A549 (cell line): ENCODE data around the gene KRTAP3-2. TPM values are rescaled to one million over a fixed set of nuclear protein-coding genes. Genes with fewer than 3 reads are reported as not detected.

Experiments used
- ATAC-seq, 2 experiments: fragments of 200-7000 bp in 1 of 2; fragments of >200 bp in 1 of 2; cut with Nextera tagmentation in 1 of 2; cut with Tn5 transposase in 1 of 2; 3 replicates each; pipeline versions ENCODE4 v1.8.0 to v1.9.1; 2018 to 2020; ENCODE audit warnings: mild to moderate bottlenecking in 1 of 2, moderate library complexity in 1 of 2
- CTCF ChIA-PET: fragments of 300-600 bp; sonication (Branson Sonifier 250); formaldehyde crosslinking; extraction: SDS; loops from one replicate; lab custom pipeline; 2021; ENCODE audit warnings: antibody characterized with exemption, inconsistent platforms; lab: Yijun Ruan, JAX
- POLR2A ChIA-PET: fragments of 350-600 bp; formaldehyde crosslinking; extraction: SDS; loops from one replicate; lab custom pipeline; 2021; ENCODE audit warnings: antibody characterized with exemption, inconsistent platforms; lab: Yijun Ruan, JAX
- DNase-seq, 2 experiments: peaks; one replicate each; pipeline versions ENCODE4 v3.0.0 to v3.0.0-alpha.2; 2011 to 2016; ENCODE audit warnings: low read depth in 1 of 2, low spot score in 1 of 2
- FAIRE-seq: peaks from 2 replicates; lab custom pipeline; 2011; peaks lifted over from hg19 to GRCh38; lab: Jason Lieb, UNC
- H3K27ac ChIP-seq, 2 experiments: fragments of >200 bp; sonication (Bioruptor Twin); formaldehyde crosslinking; 3 replicates each; pipeline ENCODE4 v1.5.1; 2016 to 2017
- H3K4me1 ChIP-seq: fragments of >200 bp; sonication (Bioruptor Twin); formaldehyde crosslinking; 3 replicates; pipeline ENCODE4 v1.6.1; 2016
- H3K4me2 ChIP-seq: fragments of >200 bp; sonication (Bioruptor Twin); formaldehyde crosslinking; 3 replicates; pipeline ENCODE4 v1.6.1; 2016
- H3K4me3 ChIP-seq: fragments of >200 bp; sonication (Bioruptor Twin); formaldehyde crosslinking; 3 replicates; pipeline ENCODE4 v1.5.1; 2016
- H3K9me3 ChIP-seq: fragments of >200 bp; sonication (Bioruptor Twin); formaldehyde crosslinking; 3 replicates; pipeline ENCODE4 v1.6.1; 2016
- EHF ChIP-seq: fragments of 250-450 bp; sonication (Bioruptor Pico); IDR thresholded peaks from 2 replicates; pipeline ENCODE4 v1.5.0; 2020; ENCODE audit warnings: mild to moderate bottlenecking
- EP300 ChIP-seq, 2 experiments: fragments of >200 bp; sonication (Bioruptor Twin); formaldehyde crosslinking; IDR thresholded peaks; 2 replicates in 1 of 2; 3 replicates in 1 of 2; pipeline ENCODE4 v1.6.1; 2016 to 2017
- FOSL2 ChIP-seq, 2 experiments: fragments of 450-650 bp in 1 of 2; fragments of >200 bp in 1 of 2; sonication (Bioruptor Twin) in 1 of 2; formaldehyde crosslinking; IDR thresholded peaks; 2 replicates each; pipeline versions ENCODE4 v1.5.0 to v1.6.1; 2016 to 2020; ENCODE audit warnings: mild to moderate bottlenecking in 1 of 2, moderate library complexity in 1 of 2
- HOXA7 ChIP-seq: fragments of 250-450 bp; sonication (Bioruptor Pico); IDR thresholded peaks from 2 replicates; pipeline ENCODE4 v1.5.0; 2020; ENCODE audit warnings: mild to moderate bottlenecking, moderate library complexity
- HOXB13 ChIP-seq: fragments of 250-450 bp; sonication (Bioruptor Pico); IDR thresholded peaks from 2 replicates; pipeline ENCODE4 v1.5.0; 2020; ENCODE audit warnings: low read depth, mild to moderate bottlenecking, moderate library complexity
- HOXB5 ChIP-seq: fragments of 250-450 bp; sonication (Bioruptor Pico); IDR thresholded peaks from 2 replicates; pipeline ENCODE4 v1.5.0; 2020; ENCODE audit warnings: mild to moderate bottlenecking, moderate library complexity
- MAFK ChIP-seq: fragments of 450-650 bp; IDR thresholded peaks from 2 replicates; pipeline ENCODE4 v1.6.1; 2014; ENCODE audit not compliant: partially characterized antibody
- MAX ChIP-seq: IDR thresholded peaks from 2 replicates; pipeline ENCODE4 v1.6.1; 2012
- MAZ ChIP-seq: fragments of 150-350 bp; IDR thresholded peaks from 2 replicates; pipeline ENCODE4 v1.6.1; 2014; ENCODE audit warnings: antibody characterized with exemption, low read depth, low read length, borderline replicate concordance
- PHF8 ChIP-seq: fragments of 200-600 bp; sonication (generic); IDR thresholded peaks from 2 replicates; pipeline ENCODE4 v1.6.1; 2016; ENCODE audit warnings: low read depth, mild to moderate bottlenecking, antibody characterized with exemption, moderate library complexity, borderline replicate concordance
- POLR2AphosphoS2 ChIP-seq: conservative IDR thresholded peaks from 2 replicates; pipeline ENCODE4 v1.6.1; 2012; ENCODE audit warnings: low read length, improper control_type of control experiment, inconsistent platforms
- SMC3 ChIP-seq: fragments of >200 bp; sonication (Bioruptor Twin); formaldehyde crosslinking; IDR thresholded peaks from 3 replicates; pipeline ENCODE4 v1.6.1; 2018; ENCODE audit warnings: inconsistent platforms
- USF2 ChIP-seq: fragments of 450-650 bp; IDR thresholded peaks from 2 replicates; pipeline ENCODE4 v1.6.1; 2014; ENCODE audit warnings: antibody characterized with exemption
- ZC3H11A ChIP-seq: fragments of 450-650 bp; IDR thresholded peaks from 2 replicates; pipeline ENCODE4 v1.6.1; 2014; ENCODE audit warnings: antibody characterized with exemption, mild to moderate bottlenecking
- ZNF302 ChIP-seq: fragments of 250-450 bp; sonication (Bioruptor Pico); IDR thresholded peaks from 2 replicates; pipeline ENCODE4 v1.9.0; 2021; ENCODE audit warnings: inconsistent platforms, mild to moderate bottlenecking, moderate library complexity
- ZSCAN20 ChIP-seq: fragments of 250-450 bp; sonication (Bioruptor Pico); IDR thresholded peaks from 2 replicates; pipeline ENCODE4 v1.8.0; 2022; ENCODE audit warnings: mild to moderate bottlenecking, moderate library complexity
- WGBS: methylation state at CpG from one replicate; pipeline ENCODE4 v1.1.6; 2017; ENCODE audit errors: missing lambda C conversion rate; 5-methylcytosine and 5-hydroxymethylcytosine counted together
- polyA plus RNA-seq, 4 experiments: library from polyadenylated mRNA; depleted of rRNA in 3 of 4; stranded (reverse); fragments of >200 nt; fragmentation: RNase III in 1 of 4; extraction: RNeasy Plus Mini Kit Qiagen cat#74134 plus additional on column Dnase treatment in 1 of 4; gene quantifications; 2 replicates in 3 of 4; 3 replicates in 1 of 4; pipeline ENCODE4 v1.2.3, GENCODE V29; 2011 to 2017
- TF ChIP-seq, protein P1 (sequence below): fragments of 250-450 bp; sonication (Bioruptor Pico); IDR thresholded peaks from 2 replicates; pipeline ENCODE4 v1.5.0; 2021; ENCODE audit warnings: mild to moderate bottlenecking, moderate library complexity, borderline replicate concordance
- TF ChIP-seq, protein P2 (sequence below): fragments of >200 bp; sonication (Bioruptor Twin); formaldehyde crosslinking; IDR thresholded peaks from 3 replicates; pipeline ENCODE4 v1.6.1; 2016

Gene KRTAP3-2
- polyA plus RNA-seq, 2 of the 4 experiments (the other 2 are of a cell fraction) = not detected

DNA sequence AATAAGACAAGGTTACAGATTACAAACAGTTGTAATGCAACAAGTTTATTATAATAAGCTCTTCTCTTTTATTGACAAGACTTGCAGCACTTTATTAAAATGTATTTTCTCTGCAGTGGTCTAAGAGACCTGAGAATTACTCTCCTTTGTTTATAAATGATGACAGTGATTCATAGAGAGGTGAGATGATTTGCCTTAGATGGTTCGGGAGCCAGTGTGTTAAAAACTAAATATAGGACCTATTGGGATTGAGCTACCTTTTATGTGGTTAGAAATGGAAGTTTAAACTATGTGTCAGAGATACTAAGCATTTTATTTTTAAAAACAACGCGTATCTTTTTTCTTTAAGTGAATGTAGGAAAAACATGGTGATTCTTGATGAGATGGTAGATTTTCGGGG is 2.9 kb downstream of the KRTAP3-2 start:
- ChIA-PET CTCF (interaction anchor here (1.3 to 2.1 kb wide), 3 partner anchors 11 to 651 kb away, joined by 4 to 8 read pairs (median 5); no protein-coding TSS in a partner anchor), POLR2A (no interaction called here)
- FAIRE-seq = no peak
- DNase-seq = no peak
- Histone ChIP-seq H3K4me3 (no peak overlapping the region), H3K27ac (no peak overlapping the region), H3K9me3 (no peaks in the 10 kb centered on the region), H3K4me1 (no peaks in the 10 kb centered on the region), H3K4me2 (no peak overlapping the region)
- TF ChIP-seq HOXA7 (CRISPR knock-in tag) (no peak), POLR2AphosphoS2 (no peak), HOXB13 (CRISPR knock-in tag) (no peak), MAZ (no peak), EP300 (IDR thresholded peaks at IDR 0.05) (no peak), MAX (no peak)
- TF ChIP-seq, protein P1, sequence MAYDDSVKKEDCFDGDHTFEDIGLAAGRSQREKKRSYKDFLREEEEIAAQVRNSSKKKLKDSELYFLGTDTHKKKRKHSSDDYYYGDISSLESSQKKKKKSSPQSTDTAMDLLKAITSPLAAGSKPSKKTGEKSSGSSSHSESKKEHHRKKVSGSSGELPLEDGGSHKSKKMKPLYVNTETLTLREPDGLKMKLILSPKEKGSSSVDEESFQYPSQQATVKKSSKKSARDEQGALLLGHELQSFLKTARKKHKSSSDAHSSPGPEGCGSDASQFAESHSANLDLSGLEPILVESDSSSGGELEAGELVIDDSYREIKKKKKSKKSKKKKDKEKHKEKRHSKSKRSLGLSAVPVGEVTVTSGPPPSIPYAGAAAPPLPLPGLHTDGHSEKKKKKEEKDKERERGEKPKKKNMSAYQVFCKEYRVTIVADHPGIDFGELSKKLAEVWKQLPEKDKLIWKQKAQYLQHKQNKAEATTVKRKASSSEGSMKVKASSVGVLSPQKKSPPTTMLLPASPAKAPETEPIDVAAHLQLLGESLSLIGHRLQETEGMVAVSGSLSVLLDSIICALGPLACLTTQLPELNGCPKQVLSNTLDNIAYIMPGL (CRISPR knock-in tag) = no peak
- 71% methylated on average over 4 of the region's 4 CpGs for WGBS
- ATAC-seq = no peak

GRCh38 chr17:40995116-40995515 is 4.6 kb downstream of the KRTAP3-2 start:
- Histone ChIP-seq H3K27ac (no peak overlapping the region), H3K4me1 (no peaks in the 10 kb centered on the region), H3K4me3 (no peak overlapping the region), H3K9me3 (0 out of 3 replicates have a peak, but pooled peaks cover 5% of the 10 kb centered on the region), H3K4me2 (no peak overlapping the region)
- DNase-seq (no peak), FAIRE-seq (peak; percentile 73), ATAC-seq (no peak)
- TF ChIP-seq PHF8 (no peak), EP300 (IDR thresholded peaks at IDR 0.05) (no peak), EHF (CRISPR knock-in tag) (no peak), MAFK (no peak), FOSL2 (IDR thresholded peaks at IDR 0.05) (no peak), FOSL2 (CRISPR knock-in tag; IDR thresholded peaks at IDR 0.05) (no peak), HOXB5 (CRISPR knock-in tag) (no peak), SMC3 (no peak), HOXA7 (CRISPR knock-in tag) (no peak), ZNF302 (CRISPR knock-in tag) (no peak), MAZ (no peak), USF2 (no peak), ZC3H11A (no peak), ZSCAN20 (CRISPR knock-in tag) (no peak)
- TF ChIP-seq, protein P1 (CRISPR knock-in tag) = no peak
- TF ChIP-seq, protein P2, sequence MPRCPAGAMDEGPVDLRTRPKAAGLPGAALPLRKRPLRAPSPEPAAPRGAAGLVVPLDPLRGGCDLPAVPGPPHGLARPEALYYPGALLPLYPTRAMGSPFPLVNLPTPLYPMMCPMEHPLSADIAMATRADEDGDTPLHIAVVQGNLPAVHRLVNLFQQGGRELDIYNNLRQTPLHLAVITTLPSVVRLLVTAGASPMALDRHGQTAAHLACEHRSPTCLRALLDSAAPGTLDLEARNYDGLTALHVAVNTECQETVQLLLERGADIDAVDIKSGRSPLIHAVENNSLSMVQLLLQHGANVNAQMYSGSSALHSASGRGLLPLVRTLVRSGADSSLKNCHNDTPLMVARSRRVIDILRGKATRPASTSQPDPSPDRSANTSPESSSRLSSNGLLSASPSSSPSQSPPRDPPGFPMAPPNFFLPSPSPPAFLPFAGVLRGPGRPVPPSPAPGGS = no peak
- ChIA-PET POLR2A (interaction anchor here (0.7 kb wide), 1 partner anchor 21 kb away, joined by 3 read pairs; no protein-coding TSS in a partner anchor), CTCF (interaction anchor here (0.8 to 2.1 kb wide), 4 partner anchors 12 to 501 kb away, joined by 3 to 8 read pairs (median 4); no protein-coding TSS in a partner anchor)
- 57% methylated on average over 1 of the region's 1 CpG for WGBS
